A549 (cell line): ENCODE data around the gene STRA8. TPM values are rescaled to one million over a fixed set of nuclear protein-coding genes. Genes with fewer than 3 reads are reported as not detected.

Source experiments
- ATAC-seq, 2 experiments: fragments of 200-7000 bp in 1 of 2; fragments of >200 bp in 1 of 2; cut with Nextera tagmentation in 1 of 2; cut with Tn5 transposase in 1 of 2; 3 replicates each; pipeline versions ENCODE4 v1.8.0 to v1.9.1; 2018 to 2020; ENCODE audit warnings: mild to moderate bottlenecking in 1 of 2, moderate library complexity in 1 of 2
- CTCF ChIA-PET: fragments of 300-600 bp; sonication (Branson Sonifier 250); formaldehyde crosslinking; extraction: SDS; loops from one replicate; lab custom pipeline; 2021; ENCODE audit warnings: antibody characterized with exemption, inconsistent platforms; lab: Yijun Ruan, JAX
- POLR2A ChIA-PET: fragments of 350-600 bp; formaldehyde crosslinking; extraction: SDS; loops from one replicate; lab custom pipeline; 2021; ENCODE audit warnings: antibody characterized with exemption, inconsistent platforms; lab: Yijun Ruan, JAX
- DNase-seq, 2 experiments: peaks; one replicate each; pipeline versions ENCODE4 v3.0.0 to v3.0.0-alpha.2; 2011 to 2016; ENCODE audit warnings: low read depth in 1 of 2, low spot score in 1 of 2
- FAIRE-seq: peaks from 2 replicates; lab custom pipeline; 2011; peaks lifted over from hg19 to GRCh38; lab: Jason Lieb, UNC
- H3K27ac ChIP-seq, 2 experiments: fragments of >200 bp; sonication (Bioruptor Twin); formaldehyde crosslinking; 3 replicates each; pipeline ENCODE4 v1.5.1; 2016 to 2017
- H3K4me1 ChIP-seq: fragments of >200 bp; sonication (Bioruptor Twin); formaldehyde crosslinking; 3 replicates; pipeline ENCODE4 v1.6.1; 2016
- H3K4me2 ChIP-seq: fragments of >200 bp; sonication (Bioruptor Twin); formaldehyde crosslinking; 3 replicates; pipeline ENCODE4 v1.6.1; 2016
- H3K4me3 ChIP-seq: fragments of >200 bp; sonication (Bioruptor Twin); formaldehyde crosslinking; 3 replicates; pipeline ENCODE4 v1.5.1; 2016
- H3K9me3 ChIP-seq: fragments of >200 bp; sonication (Bioruptor Twin); formaldehyde crosslinking; 3 replicates; pipeline ENCODE4 v1.6.1; 2016
- CBX2 ChIP-seq: fragments of 200-600 bp; sonication (generic); IDR thresholded peaks from 2 replicates; pipeline ENCODE4 v1.6.1; 2016; ENCODE audit warnings: low read depth, mild to moderate bottlenecking, borderline replicate concordance
- CBX8 ChIP-seq: fragments of 200-600 bp; sonication (generic); IDR thresholded peaks from 2 replicates; pipeline ENCODE4 v1.6.1; 2016
- E2F6 ChIP-seq: IDR thresholded peaks from 2 replicates; pipeline ENCODE4 v1.6.1; 2012; ENCODE audit warnings: low read depth, borderline replicate concordance
- EHMT2 ChIP-seq: fragments of 200-600 bp; sonication (generic); IDR thresholded peaks from 2 replicates; pipeline ENCODE4 v1.6.1; 2016; ENCODE audit warnings: antibody characterized with exemption, low read depth, mild to moderate bottlenecking, moderate library complexity
- FOXS1 ChIP-seq: fragments of 250-450 bp; sonication (Bioruptor Pico); IDR thresholded peaks from 2 replicates; pipeline ENCODE4 v1.5.0; 2020; ENCODE audit warnings: mild to moderate bottlenecking, moderate library complexity
- HOXA7 ChIP-seq: fragments of 250-450 bp; sonication (Bioruptor Pico); IDR thresholded peaks from 2 replicates; pipeline ENCODE4 v1.5.0; 2020; ENCODE audit warnings: mild to moderate bottlenecking, moderate library complexity
- HOXB13 ChIP-seq: fragments of 250-450 bp; sonication (Bioruptor Pico); IDR thresholded peaks from 2 replicates; pipeline ENCODE4 v1.5.0; 2020; ENCODE audit warnings: low read depth, mild to moderate bottlenecking, moderate library complexity
- HOXB5 ChIP-seq: fragments of 250-450 bp; sonication (Bioruptor Pico); IDR thresholded peaks from 2 replicates; pipeline ENCODE4 v1.5.0; 2020; ENCODE audit warnings: mild to moderate bottlenecking, moderate library complexity
- KDM1A ChIP-seq: fragments of 200-600 bp; sonication (generic); IDR thresholded peaks from 2 replicates; pipeline ENCODE4 v1.6.1; 2016; ENCODE audit warnings: low read depth, mild to moderate bottlenecking
- MAX ChIP-seq: IDR thresholded peaks from 2 replicates; pipeline ENCODE4 v1.6.1; 2012
- NFE2L2 ChIP-seq: fragments of 150-350 bp; conservative IDR thresholded peaks from 2 replicates; pipeline ENCODE4 v1.6.1; 2014; ENCODE audit warnings: low read length
- NPAS2 ChIP-seq: fragments of 250-450 bp; sonication (Bioruptor Pico); IDR thresholded peaks from 2 replicates; pipeline ENCODE4 v1.8.0; 2022; ENCODE audit warnings: mild to moderate bottlenecking, moderate library complexity, borderline replicate concordance
- PBX3 ChIP-seq: IDR thresholded peaks from 2 replicates; pipeline ENCODE4 v1.6.1; 2012
- POLR2AphosphoS2 ChIP-seq: conservative IDR thresholded peaks from 2 replicates; pipeline ENCODE4 v1.6.1; 2012; ENCODE audit warnings: low read length, improper control_type of control experiment, inconsistent platforms
- RAD21 ChIP-seq, 2 experiments: fragments of >200 bp in 1 of 2; sonication (Bioruptor Twin) in 1 of 2; formaldehyde crosslinking in 1 of 2; IDR thresholded peaks in 1 of 2; conservative IDR thresholded peaks in 1 of 2; 2 replicates in 1 of 2; 3 replicates in 1 of 2; pipeline ENCODE4 v1.6.1; 2012 to 2018; ENCODE audit warnings: inconsistent platforms in 1 of 2
- RCOR1 ChIP-seq: fragments of 150-350 bp; IDR thresholded peaks from 2 replicates; pipeline ENCODE4 v1.6.1; 2014; ENCODE audit warnings: antibody characterized with exemption, low read length, low read depth
- REST ChIP-seq: fragments of 200-600 bp; sonication (generic); IDR thresholded peaks from 2 replicates; pipeline ENCODE4 v1.6.1; 2016; ENCODE audit warnings: antibody characterized with exemption, mild to moderate bottlenecking, moderate library complexity
- RFX5 ChIP-seq: fragments of 450-650 bp; IDR thresholded peaks from 2 replicates; pipeline ENCODE4 v1.7.1; 2014; ENCODE audit warnings: antibody characterized with exemption, mild to moderate bottlenecking, moderate library complexity
- RNF2 ChIP-seq: fragments of 200-600 bp; sonication (generic); IDR thresholded peaks from 2 replicates; pipeline ENCODE4 v1.6.1; 2016; ENCODE audit warnings: low read depth, mild to moderate bottlenecking, antibody characterized with exemption, moderate library complexity, borderline replicate concordance
- SMC3 ChIP-seq: fragments of >200 bp; sonication (Bioruptor Twin); formaldehyde crosslinking; IDR thresholded peaks from 3 replicates; pipeline ENCODE4 v1.6.1; 2018; ENCODE audit warnings: inconsistent platforms
- TFCP2L1 ChIP-seq: fragments of 250-450 bp; sonication (Bioruptor Pico); IDR thresholded peaks from 2 replicates; pipeline ENCODE4 v1.5.0; 2021; ENCODE audit warnings: mild to moderate bottlenecking
- TP53 ChIP-seq: fragments of 250-450 bp; sonication (Bioruptor Pico); IDR thresholded peaks from 2 replicates; pipeline ENCODE4 v1.5.0; 2021; ENCODE audit warnings: mild to moderate bottlenecking, moderate library complexity
- ZFP36 ChIP-seq: fragments of 450-650 bp; IDR thresholded peaks from 2 replicates; pipeline ENCODE4 v1.6.1; 2014; ENCODE audit warnings: borderline replicate concordance; ENCODE audit not compliant: partially characterized antibody
- ZSCAN20 ChIP-seq: fragments of 250-450 bp; sonication (Bioruptor Pico); IDR thresholded peaks from 2 replicates; pipeline ENCODE4 v1.8.0; 2022; ENCODE audit warnings: mild to moderate bottlenecking, moderate library complexity
- WGBS: methylation state at CpG from one replicate; pipeline ENCODE4 v1.1.6; 2017; ENCODE audit errors: missing lambda C conversion rate; 5-methylcytosine and 5-hydroxymethylcytosine counted together
- polyA minus RNA-seq: library from RNA; depleted of rRNA, polyadenylated mRNA; stranded (reverse); fragments of >200 nt; gene quantifications from 2 replicates; pipeline ENCODE4 v1.2.3, GENCODE V29; 2011; rRNA and poly(A)+ RNA removed
- polyA plus RNA-seq, 4 experiments: library from polyadenylated mRNA; depleted of rRNA in 3 of 4; stranded (reverse); fragments of >200 nt; fragmentation: RNase III in 1 of 4; extraction: RNeasy Plus Mini Kit Qiagen cat#74134 plus additional on column Dnase treatment in 1 of 4; gene quantifications; 2 replicates in 3 of 4; 3 replicates in 1 of 4; pipeline ENCODE4 v1.2.3, GENCODE V29; 2011 to 2017

Gene STRA8
- polyA plus RNA-seq (2011; rRNA removed) (not detected in 2 replicates), polyA plus RNA-seq (2017; fragmentation: RNase III; extraction: RNeasy Plus Mini Kit Qiagen cat#74134 plus additional on column Dnase treatment) (not detected in 3 replicates), polyA minus RNA-seq (not detected in 2 replicates)
- polyA plus RNA-seq (2012; cell fraction: cytosol; rRNA removed) = not detected in 2 replicates
- polyA plus RNA-seq (2012; cell fraction: nucleus; rRNA removed) = 0.10 TPM in 1 of 2 replicates, not detected in the other

- H3K4me1 ChIP-seq = no peaks in the 10 kb centered on the region
- POLR2A ChIA-PET = no interaction called here
- no peak within 1 kb of the TSS for H3K27ac ChIP-seq
- CTCF ChIA-PET = interaction anchor here (3.6 kb wide), 1 partner anchor 41 kb away, joined by 12 read pairs; no protein-coding TSS in a partner anchor
- H3K9me3 ChIP-seq = no peaks in the 10 kb centered on the region
- DNase-seq = no peak
- H3K4me3 ChIP-seq = no peak within 1 kb of the TSS
- TF ChIP-seq CBX8 = no peak
- TF ChIP-seq EHMT2 = no peak
- no peak for TF ChIP-seq REST
- no peak for TF ChIP-seq MAX
- TF ChIP-seq CBX2 = no peak
- TF ChIP-seq POLR2AphosphoS2 = no peak
- TF ChIP-seq RFX5 = no peak
- no peak for TF ChIP-seq FOXS1
- no peak for TF ChIP-seq ZFP36
- TF ChIP-seq RNF2 = no peak
- TF ChIP-seq TFCP2L1 (CRISPR knock-in tag) = no peak
- TF ChIP-seq SMC3 = no peak
- no peak for TF ChIP-seq PBX3
- TF ChIP-seq RCOR1 = no peak
- TF ChIP-seq HOXA7 (CRISPR knock-in tag) = no peak
- no peak for TF ChIP-seq NPAS2 (CRISPR knock-in tag)
- TF ChIP-seq TP53 (CRISPR knock-in tag) = no peak
- TF ChIP-seq NFE2L2 = no peak
- TF ChIP-seq E2F6 = no peak
- 88% methylated on average over 27 of the region's 28 CpGs for WGBS
- H3K4me2 ChIP-seq = no peak within 1 kb of the TSS
- no peak for ATAC-seq
- no peak for FAIRE-seq
These were observed at the start of gene STRA8 for GRCh38 chr7:135233570-135233969. Gene STRA8 (plus strand): TSS chr7:135233838. CDS start chr7:135240525, 6,687 bp downstream.

- TF ChIP-seq KDM1A = no peak
- TF ChIP-seq HOXB13 (CRISPR knock-in tag) = no peak
- no peak for TF ChIP-seq ZSCAN20 (CRISPR knock-in tag)
- no peak for TF ChIP-seq SMC3
- TF ChIP-seq HOXA7 (CRISPR knock-in tag) = no peak
- TF ChIP-seq TFCP2L1 (CRISPR knock-in tag) = no peak
- TF ChIP-seq NFE2L2 = no peak
- TF ChIP-seq RNF2 = no peak
- TF ChIP-seq MAX = no peak
- no peak for TF ChIP-seq CBX8
- no peak for TF ChIP-seq HOXB5 (CRISPR knock-in tag)
- no peak for TF ChIP-seq REST
- no peak for TF ChIP-seq RAD21 (conservative IDR thresholded peaks at IDR 0.05 in 1 of 2, IDR thresholded peaks at IDR 0.05 in 1 of 2)
- TF ChIP-seq E2F6 = no peak
- TF ChIP-seq, all 56 proteins: peak for 0
- CTCF ChIA-PET = interaction anchor here (2.5 kb wide), 1 partner anchor 12 kb away, joined by 7 read pairs; no protein-coding TSS in a partner anchor
- FAIRE-seq (no peak), DNase-seq (no peak), ATAC-seq (no peak)
- H3K9me3 ChIP-seq = no peaks in the 10 kb centered on the region
- H3K27ac ChIP-seq = no peak overlapping the region
- WGBS = 88% methylated on average over 5 of the region's 5 CpGs
- POLR2A ChIA-PET = no interaction called here
- H3K4me2 ChIP-seq = no peak overlapping the region
- no peak overlapping the region for H3K4me3 ChIP-seq
- no peaks in the 10 kb centered on the region for H3K4me1 ChIP-seq
These were observed 49.3 kb upstream of the STRA8 start for GRCh38 chr7:135184254-135184841.
